HFFc6 (cell line): Measurements from ENCODE around the gene GRIK4. TPM values are rescaled to one million over a fixed set of nuclear protein-coding genes. Genes with fewer than 3 reads are reported as not detected.

Source experiments
- DNase-seq: peaks from one replicate; pipeline ENCODE4 v3.0.0-alpha.2; 2018
- H3K27ac Mint-ChIP-seq: 2 replicates; pipeline ENCODE4 v1.8.0; 2020; ENCODE audit warnings: mild to moderate bottlenecking, mixed read lengths
- H3K27me3 Mint-ChIP-seq: 2 replicates; pipeline ENCODE4 v1.8.0; 2021; ENCODE audit warnings: mild to moderate bottlenecking, moderate library complexity, mixed read lengths; ENCODE audit not compliant: insufficient read depth
- H3K36me3 Mint-ChIP-seq: 2 replicates; pipeline ENCODE4 v1.8.0; 2021; ENCODE audit warnings: low read depth, mixed read lengths
- H3K4me1 Mint-ChIP-seq: 2 replicates; pipeline ENCODE4 v1.8.0; 2020; ENCODE audit warnings: low read depth, mixed read lengths
- H3K4me3 Mint-ChIP-seq: 2 replicates; pipeline ENCODE4 v1.8.0; 2020; ENCODE audit warnings: mild to moderate bottlenecking, moderate library complexity, mixed read lengths
- H3K9me3 Mint-ChIP-seq: 2 replicates; pipeline ENCODE4 v1.8.0; 2020; ENCODE audit warnings: mild to moderate bottlenecking, mixed read lengths
- total RNA-seq, 6 experiments: library from RNA; stranded (reverse); fragmentation: NEBNext Ultra II Directional; extraction: Animal tissue kit (Norgen Biotek cat#: 25700); gene quantifications; 2 replicates in 1 of 6; 3 replicates in 5 of 6; pipeline ENCODE4 v1.2.3, GENCODE V29; 2021
- TF ChIP-seq, protein P1 (sequence below): fragments of 200-600 bp; sonication (generic); IDR thresholded peaks from 2 replicates; pipeline ENCODE4 v1.5.0; 2021; ENCODE audit warnings: antibody characterized with exemption, mild to moderate bottlenecking

The GRIK4 gene
- total RNA-seq, 6 experiments from 2014 or later = not detected

- DNase-seq = peak; percentile 4
- Mint-ChIP-seq H3K27ac (no peak overlapping the region), H3K9me3 (no peaks in the 10 kb centered on the region), H3K27me3 (peaks cover 24% of the 10 kb centered on the region), H3K4me3 (no peak overlapping the region), H3K36me3 (no peaks in the 10 kb centered on the region), H3K4me1 (peaks cover 8% of the 10 kb centered on the region)
- TF ChIP-seq, protein P1, sequence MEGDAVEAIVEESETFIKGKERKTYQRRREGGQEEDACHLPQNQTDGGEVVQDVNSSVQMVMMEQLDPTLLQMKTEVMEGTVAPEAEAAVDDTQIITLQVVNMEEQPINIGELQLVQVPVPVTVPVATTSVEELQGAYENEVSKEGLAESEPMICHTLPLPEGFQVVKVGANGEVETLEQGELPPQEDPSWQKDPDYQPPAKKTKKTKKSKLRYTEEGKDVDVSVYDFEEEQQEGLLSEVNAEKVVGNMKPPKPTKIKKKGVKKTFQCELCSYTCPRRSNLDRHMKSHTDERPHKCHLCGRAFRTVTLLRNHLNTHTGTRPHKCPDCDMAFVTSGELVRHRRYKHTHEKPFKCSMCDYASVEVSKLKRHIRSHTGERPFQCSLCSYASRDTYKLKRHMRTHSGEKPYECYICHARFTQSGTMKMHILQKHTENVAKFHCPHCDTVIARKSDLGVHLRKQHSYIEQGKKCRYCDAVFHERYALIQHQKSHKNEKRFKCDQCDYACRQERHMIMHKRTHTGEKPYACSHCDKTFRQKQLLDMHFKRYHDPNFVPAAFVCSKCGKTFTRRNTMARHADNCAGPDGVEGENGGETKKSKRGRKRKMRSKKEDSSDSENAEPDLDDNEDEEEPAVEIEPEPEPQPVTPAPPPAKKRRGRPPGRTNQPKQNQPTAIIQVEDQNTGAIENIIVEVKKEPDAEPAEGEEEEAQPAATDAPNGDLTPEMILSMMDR = peak; percentile 84
These were observed 418.2 kb downstream of the GRIK4 start for GRCh38 chr11:120929664-120930154.

GRCh38 chr11:120931057-120931779 is 419.7 kb downstream of the GRIK4 start:
- Mint-ChIP-seq H3K9me3 (no peaks in the 10 kb centered on the region), H3K4me3 (no peak overlapping the region), H3K4me1 (peaks cover 8% of the 10 kb centered on the region), H3K36me3 (no peaks in the 10 kb centered on the region), H3K27ac (no peak overlapping the region), H3K27me3 (peaks cover 26% of the 10 kb centered on the region)
- TF ChIP-seq, protein P1 = 0 out of 2 replicates have a peak, but pooled peaks have one; percentile 11
- no peak for DNase-seq

GRCh38 chr11:120932305-120932915 is 420.9 kb downstream of the GRIK4 start:
- TF ChIP-seq, protein P1 = no peak
- DNase-seq = no peak
- Mint-ChIP-seq H3K4me3 (no peak overlapping the region), H3K27ac (no peak overlapping the region), H3K36me3 (no peaks in the 10 kb centered on the region), H3K4me1 (peaks cover 8% of the 10 kb centered on the region), H3K27me3 (peaks cover 37% of the 10 kb centered on the region), H3K9me3 (no peaks in the 10 kb centered on the region)

- Mint-ChIP-seq H3K36me3 (no peaks in the 10 kb centered on the region), H3K9me3 (no peaks in the 10 kb centered on the region), H3K4me1 (no peaks in the 10 kb centered on the region), H3K4me3 (no peak overlapping the region), H3K27me3 (peaks cover 40% of the 10 kb centered on the region), H3K27ac (no peak overlapping the region)
- TF ChIP-seq, protein P1 = no peak
- no peak for DNase-seq
These were observed 424.8 kb downstream of the GRIK4 start for GRCh38 chr11:120936356-120936755.

DNA sequence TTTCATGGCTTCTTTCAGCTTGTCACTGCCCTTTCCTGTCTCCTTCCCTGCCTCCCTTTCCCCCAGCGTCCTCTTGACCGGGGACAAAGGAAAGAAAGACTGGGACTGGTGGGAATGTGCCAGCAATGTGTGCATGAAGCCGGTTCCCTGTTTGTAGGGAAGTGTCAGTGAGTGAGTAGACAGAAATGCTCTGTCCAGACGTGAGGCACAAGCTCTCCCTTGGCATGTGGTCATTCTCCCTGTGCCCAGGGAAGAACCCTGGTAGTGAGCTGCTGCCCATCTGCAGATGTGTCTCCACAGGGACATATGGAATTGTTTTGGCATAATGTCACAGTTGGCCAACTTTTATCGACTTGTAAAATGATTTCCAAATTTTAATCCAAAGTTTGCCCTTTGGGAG is 426.0 kb downstream of the GRIK4 start:
- Mint-ChIP-seq H3K27me3 (peaks cover 32% of the 10 kb centered on the region), H3K36me3 (no peaks in the 10 kb centered on the region), H3K4me3 (no peak overlapping the region), H3K9me3 (no peaks in the 10 kb centered on the region), H3K4me1 (no peaks in the 10 kb centered on the region), H3K27ac (no peak overlapping the region)
- DNase-seq = no peak
- TF ChIP-seq, protein P1 = no peak
